Gastroesophageal sphincter (tissue), 4 donors: ENCODE data around the gene TMEM164. TPM values are rescaled to one million over a fixed set of nuclear protein-coding genes. Genes with fewer than 3 reads are reported as not detected.

ENCODE experiments used
- ATAC-seq: fragments of 150-250 bp; one replicate; pipeline ENCODE4 v1.9.1; 2016; ENCODE audit warnings: mild to moderate bottlenecking, moderate library complexity
- H3K27ac ChIP-seq, 4 donors: fragments of 200-600 bp; sonication (generic) in 3 of 4; 1 replicate in 3 of 4; 2 replicates in 1 of 4; pipeline ENCODE4 v1.5.1; 2016 to 2019
- H3K27me3 ChIP-seq: fragments of 200-600 bp; sonication (generic); one replicate; pipeline ENCODE4 v1.5.1; 2019
- H3K36me3 ChIP-seq, 2 donors: fragments of 200-600 bp; sonication (generic); one replicate each; pipeline ENCODE4 v1.5.1; 2019; ENCODE audit warnings: control low read depth in 1 of 2
- H3K4me1 ChIP-seq, 3 donors: fragments of 200-600 bp; sonication (generic); 1 replicate in 2 of 3; 2 replicates in 1 of 3; pipeline ENCODE4 v1.5.1; 2016 to 2019; ENCODE audit warnings: control low read depth in 2 of 3
- H3K4me3 ChIP-seq, 2 donors: fragments of 200-600 bp; sonication (generic); one replicate each; pipeline ENCODE4 v1.5.1; 2019; ENCODE audit warnings: mild to moderate bottlenecking in 1 of 2, moderate library complexity in 1 of 2
- H3K9me3 ChIP-seq, 3 donors: fragments of 200-600 bp; sonication (generic); one replicate each; pipeline ENCODE4 v1.5.1; 2017 to 2019; ENCODE audit warnings: control low read depth in 2 of 3
- EP300 ChIP-seq: sonication (generic); formaldehyde crosslinking; IDR thresholded peaks from one replicate; pipeline ENCODE4 v1.6.1; 2017; ENCODE audit warnings: antibody characterized with exemption, mild to moderate bottlenecking
- POLR2A ChIP-seq, 2 donors: fragments of 450-650 bp; IDR thresholded peaks; one replicate each; pipeline ENCODE4 v1.6.1; 2017; ENCODE audit warnings: antibody characterized with exemption in 2 of 2, mild to moderate bottlenecking in 2 of 2, moderate library complexity in 1 of 2
- POLR2AphosphoS5 ChIP-seq: sonication (generic); formaldehyde crosslinking; IDR thresholded peaks from one replicate; pipeline ENCODE4 v1.6.1; 2017; ENCODE audit warnings: antibody characterized with exemption
- WGBS, 2 donors: methylation state at CpG; one replicate each; pipeline ENCODE4 v1.1.5; 2018; ENCODE audit warnings: low coverage in 1 of 2; 5-methylcytosine and 5-hydroxymethylcytosine counted together
- total RNA-seq, 4 donors: library from RNA; depleted of rRNA; stranded (reverse); fragments of >200 nt; gene quantifications; one replicate each; pipeline ENCODE4 v1.1.0, GENCODE V29; 2016
- TF ChIP-seq, protein P1 (sequence below), 4 experiments: fragments of 200-600 bp in 2 of 4; fragments of 450-650 bp in 2 of 4; sonication (generic) in 1 of 4; IDR thresholded peaks; one replicate each; pipeline ENCODE4 v1.5.1; 2017 to 2019; ENCODE audit warnings: antibody characterized with exemption in 4 of 4, mild to moderate bottlenecking in 2 of 4, moderate library complexity in 2 of 4

TMEM164 gene
- total RNA-seq, 4 donors from 2014 or later = 7.8 to 12.9 (median 11.7) TPM

DNA sequence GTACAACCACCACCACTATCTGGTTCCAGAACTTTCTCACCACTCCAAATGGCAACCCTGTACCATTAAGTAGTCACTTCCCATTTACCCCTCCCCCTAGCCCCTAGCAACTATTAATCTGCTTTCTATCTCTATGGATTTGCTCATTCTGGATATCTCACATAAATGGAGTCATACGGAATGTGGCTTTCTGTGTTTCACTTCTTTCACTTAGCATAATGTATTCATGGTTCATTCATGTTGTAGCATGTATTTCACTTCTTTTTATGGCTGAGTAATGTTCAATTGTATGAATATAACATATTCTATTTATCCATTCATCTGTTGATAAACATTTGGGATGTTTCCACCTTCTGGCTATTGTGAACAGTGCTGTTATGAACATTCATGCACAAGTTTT is 210.3 kb downstream of the TMEM164 start:
- Histone ChIP-seq H3K4me1 (no peaks in the 10 kb centered on the region), H3K27ac (no peak overlapping the region), H3K4me3 (no peak overlapping the region), H3K27me3 (no peaks in the 10 kb centered on the region), H3K9me3 (no peaks in the 10 kb centered on the region), H3K36me3 (no peaks in the 10 kb centered on the region)
- TF ChIP-seq POLR2AphosphoS5 (no peak), POLR2A (IDR thresholded peaks at IDR 0.05) (no peak), EP300 (no peak)
- TF ChIP-seq, protein P1, sequence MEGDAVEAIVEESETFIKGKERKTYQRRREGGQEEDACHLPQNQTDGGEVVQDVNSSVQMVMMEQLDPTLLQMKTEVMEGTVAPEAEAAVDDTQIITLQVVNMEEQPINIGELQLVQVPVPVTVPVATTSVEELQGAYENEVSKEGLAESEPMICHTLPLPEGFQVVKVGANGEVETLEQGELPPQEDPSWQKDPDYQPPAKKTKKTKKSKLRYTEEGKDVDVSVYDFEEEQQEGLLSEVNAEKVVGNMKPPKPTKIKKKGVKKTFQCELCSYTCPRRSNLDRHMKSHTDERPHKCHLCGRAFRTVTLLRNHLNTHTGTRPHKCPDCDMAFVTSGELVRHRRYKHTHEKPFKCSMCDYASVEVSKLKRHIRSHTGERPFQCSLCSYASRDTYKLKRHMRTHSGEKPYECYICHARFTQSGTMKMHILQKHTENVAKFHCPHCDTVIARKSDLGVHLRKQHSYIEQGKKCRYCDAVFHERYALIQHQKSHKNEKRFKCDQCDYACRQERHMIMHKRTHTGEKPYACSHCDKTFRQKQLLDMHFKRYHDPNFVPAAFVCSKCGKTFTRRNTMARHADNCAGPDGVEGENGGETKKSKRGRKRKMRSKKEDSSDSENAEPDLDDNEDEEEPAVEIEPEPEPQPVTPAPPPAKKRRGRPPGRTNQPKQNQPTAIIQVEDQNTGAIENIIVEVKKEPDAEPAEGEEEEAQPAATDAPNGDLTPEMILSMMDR (IDR thresholded peaks at IDR 0.05) = no peak
- no peak for ATAC-seq
- WGBS, 2 donors = 78 to 100% methylated on average over 1 of the region's 1 CpG

DNA sequence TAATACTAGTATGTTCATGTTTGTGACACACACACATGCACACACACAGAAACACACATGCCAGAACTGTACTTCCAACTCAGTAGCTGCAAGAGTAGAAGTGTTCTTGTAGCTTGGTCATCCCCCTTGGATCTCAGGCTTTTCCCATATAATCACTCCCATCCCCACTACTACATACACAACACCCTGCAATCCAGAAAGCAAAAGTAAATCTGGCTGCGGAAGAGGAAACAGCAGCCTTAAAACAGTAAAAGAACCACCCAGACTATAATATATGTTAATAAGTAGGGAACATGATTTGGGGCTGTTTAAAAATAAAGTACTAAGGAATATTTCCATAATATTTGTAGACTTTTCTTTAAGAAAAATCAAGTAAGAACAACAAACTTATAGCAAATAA is 211.8 kb downstream of the TMEM164 start:
- H3K4me3 ChIP-seq = no peak overlapping the region
- no peaks in the 10 kb centered on the region for H3K4me1 ChIP-seq
- TF ChIP-seq POLR2A (IDR thresholded peaks at IDR 0.05) = no peak
- no peak for TF ChIP-seq POLR2AphosphoS5
- no peak for TF ChIP-seq EP300
- no peaks in the 10 kb centered on the region for H3K36me3 ChIP-seq
- no peaks in the 10 kb centered on the region for H3K9me3 ChIP-seq
- no peak for ATAC-seq
- WGBS, 2 donors = 83% methylated on average over 1 of the region's 1 CpG; no CpG with 5 or more reads in 1 of the 2 donors
- H3K27me3 ChIP-seq = no peaks in the 10 kb centered on the region
- H3K27ac ChIP-seq = no peak overlapping the region

DNA sequence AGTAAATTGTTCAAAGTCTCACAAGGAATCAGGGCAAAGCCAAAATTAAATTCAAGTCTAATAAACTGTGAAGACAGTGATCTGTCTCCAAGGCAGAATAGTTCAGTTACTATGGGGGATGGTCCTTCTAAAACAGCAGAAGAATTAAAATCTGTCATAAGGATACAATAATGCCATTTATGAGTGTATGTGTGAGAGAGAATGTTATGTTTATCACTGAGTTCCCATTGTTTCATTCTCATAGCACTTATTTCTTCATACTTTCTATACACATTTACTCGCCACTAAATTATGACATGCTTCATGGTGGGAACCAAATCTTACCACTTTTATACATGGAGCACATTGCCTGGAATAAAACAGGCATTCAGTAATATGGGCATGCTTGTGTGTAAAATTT is 212.5 kb downstream of the TMEM164 start:
- Histone ChIP-seq H3K4me1 (no peaks in the 10 kb centered on the region), H3K27me3 (no peaks in the 10 kb centered on the region), H3K27ac (no peak overlapping the region), H3K9me3 (no peaks in the 10 kb centered on the region), H3K36me3 (no peaks in the 10 kb centered on the region), H3K4me3 (no peak overlapping the region)
- ATAC-seq = no peak
- TF ChIP-seq POLR2A (IDR thresholded peaks at IDR 0.05) = no peak
- TF ChIP-seq POLR2AphosphoS5 = no peak
- TF ChIP-seq, protein P1 (IDR thresholded peaks at IDR 0.05) = no peak
- no peak for TF ChIP-seq EP300
- 75 to 86% methylated on average over 1 of the region's 1 CpG for WGBS, 2 donors

DNA sequence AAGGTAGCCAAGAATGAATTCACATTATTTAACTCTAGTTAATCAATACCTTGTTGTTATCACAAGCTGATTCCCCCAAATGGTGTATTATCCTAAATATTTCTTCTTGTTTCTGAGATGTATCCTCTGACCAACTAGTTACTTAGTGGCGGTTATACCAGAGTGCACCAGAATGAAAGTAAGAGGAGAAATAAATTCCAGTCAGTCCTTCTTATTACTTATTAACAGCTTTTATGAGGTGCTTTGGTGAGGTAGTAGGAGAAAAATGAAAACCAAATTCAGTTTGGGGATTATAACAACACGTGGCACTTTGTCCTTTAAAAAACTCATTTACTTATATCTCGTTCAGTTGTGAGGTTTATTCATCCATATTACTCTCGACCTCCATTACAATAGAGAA is 213.1 kb downstream of the TMEM164 start:
- no peak overlapping the region for H3K27ac ChIP-seq
- no peaks in the 10 kb centered on the region for H3K4me1 ChIP-seq
- no peaks in the 10 kb centered on the region for H3K27me3 ChIP-seq
- no peak overlapping the region for H3K4me3 ChIP-seq
- TF ChIP-seq EP300 (no peak), POLR2AphosphoS5 (no peak), POLR2A (IDR thresholded peaks at IDR 0.05) (no peak)
- TF ChIP-seq, protein P1 (IDR thresholded peaks at IDR 0.05) = no peak
- 45 to 94% methylated on average over 4 of the region's 4 CpGs for WGBS, 2 donors
- no peaks in the 10 kb centered on the region for H3K36me3 ChIP-seq
- no peak for ATAC-seq
- no peaks in the 10 kb centered on the region for H3K9me3 ChIP-seq

DNA sequence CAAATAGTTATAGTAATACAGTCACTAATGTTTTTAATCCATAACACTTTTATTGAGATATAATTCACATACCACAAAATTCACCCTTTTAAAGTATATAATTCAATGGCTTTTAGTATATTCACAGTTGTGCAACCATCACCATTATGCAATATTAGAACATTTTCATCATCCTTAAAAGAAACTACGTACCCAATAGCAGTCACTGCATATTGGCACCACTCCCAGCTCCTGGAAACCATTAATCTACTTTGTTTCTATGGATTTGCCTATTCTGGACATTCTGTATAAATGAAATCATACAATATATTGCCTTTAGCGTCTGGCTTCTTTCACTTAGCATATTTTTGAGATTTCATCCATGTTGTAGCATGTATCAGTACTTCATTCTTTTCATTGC is 215.7 kb downstream of the TMEM164 start:
- Histone ChIP-seq H3K36me3 (no peaks in the 10 kb centered on the region), H3K4me3 (no peak overlapping the region), H3K4me1 (no peaks in the 10 kb centered on the region), H3K27ac (no peak overlapping the region), H3K27me3 (no peaks in the 10 kb centered on the region), H3K9me3 (no peaks in the 10 kb centered on the region)
- TF ChIP-seq POLR2AphosphoS5 (no peak), POLR2A (IDR thresholded peaks at IDR 0.05) (no peak), EP300 (no peak)
- TF ChIP-seq, protein P1 (IDR thresholded peaks at IDR 0.05) = no peak
- no peak for ATAC-seq
- WGBS, 2 donors = 47 to 86% methylated on average over 2 of the region's 2 CpGs
